GM18520 (cell line): ENCODE results near the gene STX3.
"Not testable (repeated sequence)": the region's sequence is repeated elsewhere in the genome, so short reads cannot be mapped to it uniquely, and the experiment has no call there.

Experiments
- ATAC-seq: cut with Tn5 transposase; IDR thresholded peaks from one replicate; pipeline ENCODE4 v1.9.1; 2021; ENCODE audit not compliant: unreplicated experiment

STX3 gene

GRCh38 chr11:59758401-59759037 lies 3.3 kb downstream of the STX3 start:
- ATAC-seq = no peak

GRCh38 chr11:59759900-59760299 lies 4.7 kb downstream of the STX3 start:
- no peak for ATAC-seq

- ATAC-seq = no peak
Observed at GRCh38 chr11:59760771-59761170, 5.6 kb downstream of the STX3 start.

DNA sequence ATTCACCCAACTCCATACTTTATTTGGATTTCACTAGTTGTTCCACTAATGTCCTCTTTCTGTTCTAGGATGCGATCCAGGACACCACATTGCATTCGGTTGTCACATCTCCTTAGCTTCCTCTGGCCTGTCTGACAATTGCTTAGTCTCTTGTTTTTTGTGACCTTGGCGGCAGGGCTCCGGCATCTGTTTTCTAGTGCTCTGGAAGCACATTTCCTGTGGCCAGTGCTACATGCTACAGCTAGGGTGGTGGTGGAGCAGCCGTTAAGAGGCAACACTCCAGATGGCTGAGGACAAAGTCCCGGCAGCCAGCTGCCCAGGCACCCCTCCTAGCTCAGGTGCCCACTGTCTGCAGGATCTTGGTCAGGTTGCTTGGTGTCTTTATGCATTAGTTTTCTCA lies 6.8 kb downstream of the STX3 start:
- no peak for ATAC-seq

- no peak for ATAC-seq
Observed at GRCh38 chr11:59765068-59765735, 10.0 kb downstream of the STX3 start.

GRCh38 chr11:59766542-59767224 lies 11.5 kb downstream of the STX3 start:
- no peak for ATAC-seq

DNA sequence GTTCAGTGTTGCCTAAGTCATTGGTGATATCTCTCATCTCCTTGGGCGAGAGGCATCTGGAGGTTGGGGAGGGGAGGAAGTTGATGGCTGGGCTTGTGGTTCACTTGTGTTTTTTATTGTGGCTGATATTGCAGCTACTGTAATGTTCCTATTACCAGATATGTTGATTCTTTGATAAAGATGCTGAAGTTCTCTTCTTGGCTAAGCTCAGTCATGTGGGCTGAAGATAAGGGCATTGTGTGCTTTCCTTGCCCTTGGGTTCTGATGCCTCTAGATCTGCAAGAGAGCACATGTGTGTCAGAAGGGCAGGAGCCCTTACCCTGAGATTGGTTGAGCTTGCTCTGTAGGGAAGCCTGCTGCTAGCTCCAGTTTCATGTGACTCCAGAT lies 12.0 kb downstream of the STX3 start:
- no peak for ATAC-seq

DNA sequence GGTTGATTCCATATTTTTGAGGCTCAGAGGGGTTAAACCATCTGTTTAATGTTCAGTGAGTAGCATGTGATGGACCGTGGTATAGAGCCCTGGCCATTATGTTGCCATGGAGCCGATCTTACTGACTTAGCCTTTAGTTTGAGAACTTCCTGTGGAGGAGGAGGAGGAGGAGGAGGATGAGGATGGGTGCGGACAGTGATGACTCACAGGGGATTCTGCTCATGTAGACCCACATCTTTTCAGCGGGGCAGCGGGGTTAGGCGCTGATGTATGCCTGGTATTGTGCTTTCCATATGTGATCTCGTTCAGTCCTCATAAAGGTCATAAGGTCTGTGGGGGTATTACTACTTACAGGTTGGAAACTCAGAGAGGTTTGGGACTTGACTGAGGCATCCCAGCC lies 13.9 kb downstream of the STX3 start:
- ATAC-seq = no peak

GRCh38 chr11:59769828-59770227 lies 14.7 kb downstream of the STX3 start:
- ATAC-seq = no peak

DNA sequence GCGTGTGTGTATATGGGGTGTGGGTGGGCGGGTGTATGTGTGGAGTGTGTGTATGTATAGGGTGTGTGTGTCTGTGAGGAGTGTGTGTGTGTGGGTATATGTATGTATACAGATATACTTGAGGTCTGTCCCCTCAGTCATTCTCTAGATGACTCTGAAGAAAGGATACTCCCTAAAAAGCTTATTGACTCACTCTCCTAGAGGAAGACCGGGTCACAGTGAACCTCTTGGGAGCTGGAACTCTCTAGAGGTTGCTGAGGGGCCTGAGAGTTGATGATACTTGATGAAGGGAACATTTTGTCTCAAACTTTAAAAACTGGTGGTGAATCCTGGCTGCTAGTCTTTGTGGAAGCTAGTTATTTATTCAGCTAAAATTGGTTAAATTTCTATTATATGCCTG lies 15.1 kb downstream of the STX3 start:
- no peak for ATAC-seq

DNA sequence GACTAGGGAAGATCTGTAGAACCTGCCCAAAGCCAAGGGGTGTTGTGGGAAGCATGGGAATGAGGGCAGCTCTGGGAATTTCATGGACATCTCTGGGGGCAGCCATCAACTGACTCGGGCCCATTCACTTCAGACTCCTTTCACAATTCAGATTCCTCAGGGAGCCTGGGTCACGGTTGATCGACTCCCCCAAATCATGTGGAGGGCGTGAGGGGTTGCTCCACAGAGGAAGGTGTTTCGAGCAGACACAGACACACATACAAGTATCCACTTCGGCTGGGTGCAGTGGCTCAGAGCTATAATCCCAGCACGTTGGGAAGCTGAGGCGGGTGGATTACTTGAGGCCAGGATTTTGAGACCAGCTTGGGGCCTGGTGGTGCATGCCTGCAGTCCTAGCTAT lies 15.7 kb downstream of the STX3 start:
- no peak for ATAC-seq

GRCh38 chr11:59771605-59772004 lies 16.4 kb downstream of the STX3 start:
- no peak for ATAC-seq

DNA sequence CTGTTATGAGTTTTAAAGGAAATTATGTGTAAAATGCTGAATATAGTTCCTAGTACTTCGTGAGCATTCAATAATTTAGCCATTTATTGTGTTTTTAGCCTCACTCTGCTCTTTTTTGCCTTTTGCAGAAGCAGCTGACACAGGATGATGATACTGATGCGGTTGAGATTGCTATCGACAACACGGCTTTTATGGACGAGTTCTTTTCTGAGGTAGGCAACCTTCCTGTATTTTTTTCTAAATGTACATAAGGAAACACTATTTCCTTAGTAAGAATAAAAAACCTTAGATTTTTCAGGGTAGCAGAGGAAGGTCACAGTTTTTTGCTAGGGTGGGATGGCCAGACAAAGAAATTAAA lies 17.9 kb downstream of the STX3 start:
- ATAC-seq = no peak

- no peak for ATAC-seq
Observed at GRCh38 chr11:59776210-59777066, 21.3 kb downstream of the STX3 start.

GRCh38 chr11:59777104-59777503 lies 21.9 kb downstream of the STX3 start:
- no peak for ATAC-seq

GRCh38 chr11:59778122-59778521 lies 22.9 kb downstream of the STX3 start:
- no peak for ATAC-seq

GRCh38 chr11:59779487-59779886 lies 24.3 kb downstream of the STX3 start:
- no peak for ATAC-seq

GRCh38 chr11:59782080-59782479 lies 26.9 kb downstream of the STX3 start:
- no peak for ATAC-seq

GRCh38 chr11:59783632-59784090 lies 28.5 kb downstream of the STX3 start:
- no peak for ATAC-seq

- ATAC-seq = not testable (repeated sequence)
Observed at GRCh38 chr11:59784441-59784840, 29.3 kb downstream of the STX3 start.

DNA sequence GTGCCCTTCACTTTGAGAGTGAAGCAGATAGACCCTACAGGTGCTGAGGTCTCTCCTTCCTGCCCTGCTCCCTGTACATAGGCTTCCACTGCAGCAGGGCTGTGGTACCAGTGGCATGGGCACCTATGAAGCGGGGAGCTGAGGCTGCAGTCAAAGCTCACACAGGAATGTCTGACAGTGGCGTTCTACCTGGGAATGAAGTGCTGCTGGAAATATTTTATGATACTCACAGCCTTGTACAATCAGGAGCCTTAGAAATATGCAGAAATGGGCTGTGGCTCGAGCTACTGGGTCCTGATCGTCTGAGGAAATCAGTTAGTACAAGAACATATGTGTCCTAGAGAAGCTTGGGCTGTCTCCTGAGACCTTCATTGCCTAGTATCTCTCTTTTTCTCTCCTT lies 30.6 kb downstream of the STX3 start:
- ATAC-seq = no peak

- no peak for ATAC-seq
Observed at GRCh38 chr11:59787255-59787588, 32.0 kb downstream of the STX3 start.
